Fibroblast of skin of right biceps (primary cell): Measurements from ENCODE around the gene GATA3.
"Not testable (repeated sequence)": the region's sequence is repeated elsewhere in the genome, so short reads cannot be mapped to it uniquely, and the experiment has no call there.

ENCODE experiments used
- DNase-seq: peaks from one replicate; pipeline ENCODE4 v3.0.0-alpha.2; 2013

The GATA3 gene

GRCh38 chr10:8054494-8055407 lies at the start of gene GATA3:
Gene GATA3, plus strand, starts transcription at chr10:8054688. Its CDS starts 968 bp downstream, at chr10:8055656.
- peak; percentile 58 for DNase-seq

- DNase-seq, result no peak
Measured at GRCh38 chr10:8006274-8006999, 48.1 kb upstream of the GATA3 start.

GRCh38 chr10:8009031-8009430 lies 45.5 kb upstream of the GATA3 start:
- DNase-seq, result no peak

- no peak for DNase-seq
Measured at GRCh38 chr10:8013006-8013405, 41.5 kb upstream of the GATA3 start.

GRCh38 chr10:8013619-8014018 lies 40.9 kb upstream of the GATA3 start:
- DNase-seq, result no peak

GRCh38 chr10:8014649-8015048 lies 39.8 kb upstream of the GATA3 start:
- no peak for DNase-seq

- peak; percentile 43 for DNase-seq
Measured at GRCh38 chr10:8017277-8017676, 37.2 kb upstream of the GATA3 start.

GRCh38 chr10:8023321-8023720 lies 31.2 kb upstream of the GATA3 start:
- DNase-seq, result no peak

GRCh38 chr10:8023851-8024250 lies 30.6 kb upstream of the GATA3 start:
- no peak for DNase-seq

- DNase-seq, result no peak
Measured at GRCh38 chr10:8026349-8027259, 27.9 kb upstream of the GATA3 start.

GRCh38 chr10:8031211-8031610 lies 23.3 kb upstream of the GATA3 start:
- DNase-seq, result not testable (repeated sequence)

GRCh38 chr10:8032558-8032957 lies 21.9 kb upstream of the GATA3 start:
- no peak for DNase-seq

- DNase-seq, result no peak
Measured at GRCh38 chr10:8033812-8034465, 20.5 kb upstream of the GATA3 start.

- no peak for DNase-seq
Measured at GRCh38 chr10:8034466-8035005, 20.0 kb upstream of the GATA3 start.

GRCh38 chr10:8035006-8035640 lies 19.4 kb upstream of the GATA3 start:
- no peak for DNase-seq

- DNase-seq, result no peak
Measured at GRCh38 chr10:8035641-8036470, 18.6 kb upstream of the GATA3 start.

GRCh38 chr10:8036506-8037198 lies 17.8 kb upstream of the GATA3 start:
- DNase-seq, result no peak

- no peak for DNase-seq
Measured at GRCh38 chr10:8037199-8037801, 17.2 kb upstream of the GATA3 start.
